K562 (cell line): Measurements from ENCODE around the gene AURKB. TPM values are rescaled to one million over a fixed set of nuclear protein-coding genes. Genes with fewer than 3 reads are reported as not detected.

ENCODE experiments used
- ATF2 ChIP-seq: sonication (generic); formaldehyde crosslinking; IDR thresholded peaks from 2 replicates; pipeline ENCODE4 v1.8.1; 2022; ENCODE audit warnings: missing genetic modification reagents
- CBX1 ChIP-seq: sonication (generic); IDR thresholded peaks from 2 replicates; pipeline ENCODE4 v1.6.1; 2016; ENCODE audit warnings: antibody characterized with exemption, low read depth, mild to moderate bottlenecking
- E2F1 ChIP-seq: sonication (generic); formaldehyde crosslinking; IDR thresholded peaks from 2 replicates; pipeline ENCODE4 v1.8.1; 2023; ENCODE audit warnings: mild to moderate bottlenecking, missing genetic modification reagents, moderate library complexity
- ESRRB ChIP-seq: fragments of 250-450 bp; sonication (Bioruptor Pico); IDR thresholded peaks from 2 replicates; pipeline ENCODE4 v1.5.0; 2020; ENCODE audit warnings: mild to moderate bottlenecking, moderate library complexity, borderline replicate concordance
- ETV5 ChIP-seq: sonication (generic); formaldehyde crosslinking; IDR thresholded peaks from 2 replicates; pipeline ENCODE4 v1.4.0; 2020; ENCODE audit warnings: low read depth, mild to moderate bottlenecking, missing genetic modification reagents
- EWSR1 ChIP-seq: fragments of 450-650 bp; IDR thresholded peaks from 2 replicates; pipeline ENCODE4 v1.6.1; 2018; ENCODE audit warnings: borderline replicate concordance, mild to moderate bottlenecking, low read depth, moderate library complexity; ENCODE audit not compliant: partially characterized antibody
- FOXA1 ChIP-seq: fragments of 450-650 bp; IDR thresholded peaks from 2 replicates; pipeline ENCODE4 v1.6.1; 2016; ENCODE audit warnings: mild to moderate bottlenecking, borderline replicate concordance
- KAT7 ChIP-seq: sonication (generic); formaldehyde crosslinking; IDR thresholded peaks from 2 replicates; pipeline ENCODE4 v1.8.0; 2022; ENCODE audit warnings: missing genetic modification reagents, mild to moderate bottlenecking, borderline replicate concordance
- NONO ChIP-seq, 2 experiments: fragments of 200-400 bp in 1 of 2; fragments of 450-650 bp in 1 of 2; formaldehyde crosslinking in 1 of 2; IDR thresholded peaks; 2 replicates each; pipeline ENCODE4 v1.6.1; 2017; ENCODE audit warnings: low read depth in 2 of 2, mild to moderate bottlenecking in 2 of 2, moderate library complexity in 2 of 2, low read length in 1 of 2
- NR2C1 ChIP-seq, 2 experiments: fragments of 450-650 bp; IDR thresholded peaks; 2 replicates each; pipeline ENCODE4 v1.6.1; 2017; ENCODE audit warnings: mild to moderate bottlenecking in 2 of 2, antibody characterized with exemption in 1 of 2, inconsistent platforms in 1 of 2, missing compliant biosample characterization in 1 of 2, missing genetic modification characterization in 1 of 2
- TAL1 ChIP-seq: fragments of 450-650 bp; IDR thresholded peaks from 2 replicates; pipeline ENCODE4 v1.6.1; 2016; ENCODE audit warnings: mild to moderate bottlenecking
- U2AF1 ChIP-seq: fragments of 200-400 bp; formaldehyde crosslinking; optimal IDR thresholded peaks from 2 replicates; pipeline ENCODE3; 2017; ENCODE audit warnings: mild to moderate bottlenecking, low read depth, low read length, moderate library complexity
- ZBTB2 ChIP-seq: fragments of 450-650 bp; IDR thresholded peaks from 2 replicates; pipeline ENCODE4 v1.6.1; 2016; ENCODE audit warnings: antibody characterized with exemption
- ZNF408 ChIP-seq: fragments of 250-450 bp; sonication (Bioruptor Pico); IDR thresholded peaks from 2 replicates; pipeline ENCODE4 v1.4.0; 2020; ENCODE audit warnings: low read depth, mild to moderate bottlenecking, moderate library complexity
- ZNF511 ChIP-seq: sonication (generic); formaldehyde crosslinking; IDR thresholded peaks from 2 replicates; pipeline ENCODE4 v1.8.0; 2022; ENCODE audit warnings: mild to moderate bottlenecking, missing genetic modification reagents
- ZNF766 ChIP-seq: fragments of 200-800 bp; sonication (Bioruptor generic); conservative IDR thresholded peaks from 2 replicates; pipeline ENCODE4 v1.6.1; 2016; ENCODE audit warnings: missing genetic modification characterization, missing compliant biosample characterization
- ZNF785 ChIP-seq: fragments of 250-450 bp; sonication (Bioruptor Pico); IDR thresholded peaks from 2 replicates; pipeline ENCODE4 v1.4.0; 2020; ENCODE audit warnings: mild to moderate bottlenecking
- polyA plus RNA-seq, 8 experiments: library from polyadenylated mRNA; depleted of rRNA in 4 of 8; stranded (reverse) in 5 of 8; unstranded in 3 of 8; fragments of >200 nt; fragmentation: Nextera tagmentation in 2 of 8; fragmentation: Illumina TruSeq in 1 of 8; extraction: Ambion mirVana in 2 of 8; extraction: Trizol in 1 of 8; gene quantifications; 2 replicates each; pipeline versions ENCODE4 v1.2.1 to v1.2.3, GENCODE V29; 2011 to 2014; ENCODE audit warnings: inconsistent platforms in 1 of 8, missing spikeins in 1 of 8
- total RNA-seq, 7 experiments: library from RNA; depleted of rRNA in 6 of 7; stranded (reverse); fragments of >200 nt in 6 of 7; fragmentation: Illumina TruSeq in 2 of 7; extraction: Trizol in 2 of 7; gene quantifications; 2 replicates each; pipeline versions ENCODE4 v1.2.1 to v1.2.3, GENCODE V29; 2011 to 2021; ENCODE audit warnings: low replicate concordance in 1 of 7
- TF ChIP-seq, protein P1 (sequence below): fragments of 250-450 bp; sonication (Bioruptor Pico); IDR thresholded peaks from 2 replicates; pipeline ENCODE4 v1.8.0; 2021; ENCODE audit warnings: borderline replicate concordance, mild to moderate bottlenecking, moderate library complexity; ENCODE audit not compliant: poor library complexity, severe bottlenecking
- TF ChIP-seq, protein P2 (sequence below): sonication (generic); formaldehyde crosslinking; IDR thresholded peaks from 2 replicates; pipeline ENCODE4 v1.8.1; 2023; ENCODE audit warnings: mild to moderate bottlenecking, missing genetic modification reagents

The AURKB gene
- total and polyA plus RNA-seq, 9 of the 15 experiments (the other 6 are each of a cell fraction or from before 2014, with no cell fraction given) = 27.2 to 114 (median 74.8) TPM

GRCh38 chr17:8156246-8156992 is 54.0 kb downstream of the AURKB start (continued):
- TF ChIP-seq ZNF408 (no peak), U2AF1 (no peak), ZNF785 (CRISPR knock-in tag) (no peak), ATF2 (CRISPR knock-in tag) (no peak), KAT7 (no peak), EWSR1 (no peak), NR2C1 (IDR thresholded peaks at IDR 0.05) (peak; percentile 87), NR2C1 (tag; IDR thresholded peaks at IDR 0.05) (peak; percentile 84), E2F1 (CRISPR knock-in tag) (no peak), ZNF766 (CRISPR knock-in tag) (no peak), ZBTB2 (peak; percentile 25; the same call in 1 of the 2 replicates), TAL1 (no peak), FOXA1 (no peak), NONO (IDR thresholded peaks at IDR 0.05; ENCODE audit: low read depth in 2 of 2, low read length in 1 of 2) (no peak), ETV5 (CRISPR knock-in tag) (peak; percentile 23; the same call in 1 of the 2 replicates), CBX1 (no peak), ESRRB (CRISPR knock-in tag) (no peak), ZNF511 (no peak)
- TF ChIP-seq, protein P1, sequence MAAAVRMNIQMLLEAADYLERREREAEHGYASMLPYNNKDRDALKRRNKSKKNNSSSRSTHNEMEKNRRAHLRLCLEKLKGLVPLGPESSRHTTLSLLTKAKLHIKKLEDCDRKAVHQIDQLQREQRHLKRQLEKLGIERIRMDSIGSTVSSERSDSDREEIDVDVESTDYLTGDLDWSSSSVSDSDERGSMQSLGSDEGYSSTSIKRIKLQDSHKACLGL = no peak
- TF ChIP-seq, protein P2, sequence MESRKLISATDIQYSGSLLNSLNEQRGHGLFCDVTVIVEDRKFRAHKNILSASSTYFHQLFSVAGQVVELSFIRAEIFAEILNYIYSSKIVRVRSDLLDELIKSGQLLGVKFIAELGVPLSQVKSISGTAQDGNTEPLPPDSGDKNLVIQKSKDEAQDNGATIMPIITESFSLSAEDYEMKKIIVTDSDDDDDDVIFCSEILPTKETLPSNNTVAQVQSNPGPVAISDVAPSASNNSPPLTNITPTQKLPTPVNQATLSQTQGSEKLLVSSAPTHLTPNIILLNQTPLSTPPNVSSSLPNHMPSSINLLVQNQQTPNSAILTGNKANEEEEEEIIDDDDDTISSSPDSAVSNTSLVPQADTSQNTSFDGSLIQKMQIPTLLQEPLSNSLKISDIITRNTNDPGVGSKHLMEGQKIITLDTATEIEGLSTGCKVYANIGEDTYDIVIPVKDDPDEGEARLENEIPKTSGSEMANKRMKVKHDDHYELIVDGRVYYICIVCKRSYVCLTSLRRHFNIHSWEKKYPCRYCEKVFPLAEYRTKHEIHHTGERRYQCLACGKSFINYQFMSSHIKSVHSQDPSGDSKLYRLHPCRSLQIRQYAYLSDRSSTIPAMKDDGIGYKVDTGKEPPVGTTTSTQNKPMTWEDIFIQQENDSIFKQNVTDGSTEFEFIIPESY (CRISPR knock-in tag) = no peak; the same call in 1 of the 2 replicates
